PC-9 (cell line): ENCODE results near the gene TTC14. TPM values are rescaled to one million over a fixed set of nuclear protein-coding genes. Genes with fewer than 3 reads are reported as not detected.
"Not testable (repeated sequence)": the region's sequence is repeated elsewhere in the genome, so short reads cannot be mapped to it uniquely, and the experiment has no call there.

ENCODE experiments used
- BruUV-seq: library from RNA; stranded (reverse); fragments of 400-500 nt; replicated peaks from 2 replicates; lab custom pipeline; 2021; lab: Mats Ljungman, UMichigan
- CTCF ChIA-PET: fragments of 300-600 bp; sonication (Branson Sonifier 250); formaldehyde crosslinking; loops from one replicate; lab custom pipeline; 2022; ENCODE audit warnings: antibody characterized with exemption; lab: Charles Lee
- POLR2A ChIA-PET: fragments of 300-600 bp; sonication (Branson Sonifier 250); formaldehyde crosslinking; loops from one replicate; lab custom pipeline; 2022; ENCODE audit warnings: antibody characterized with exemption; ENCODE audit not compliant: unreplicated experiment; lab: Charles Lee
- DNase-seq, 2 experiments: peaks; one replicate each; pipeline versions ENCODE4 v3.0.0 to v3.0.0-alpha.2; 2015 to 2022; ENCODE audit warnings: mixed read lengths in 1 of 2
- H2AFZ ChIP-seq: fragments of 200-600 bp; sonication (generic); 2 replicates; pipeline ENCODE4 v1.8.1; 2017; ENCODE audit warnings: antibody characterized with exemption
- H3F3A ChIP-seq: fragments of 200-600 bp; sonication (generic); 2 replicates; pipeline ENCODE4 v1.8.1; 2017; ENCODE audit warnings: antibody characterized with exemption, mild to moderate bottlenecking, low read depth; ENCODE audit not compliant: insufficient read depth
- H3K27ac ChIP-seq: fragments of 200-600 bp; sonication (generic); 2 replicates; pipeline ENCODE4 v1.6.1; 2016; ENCODE audit warnings: mixed run types
- H3K27me3 ChIP-seq: fragments of 200-600 bp; sonication (generic); 2 replicates; pipeline ENCODE4 v1.6.1; 2016; ENCODE audit warnings: low read depth, mixed run types; ENCODE audit not compliant: insufficient read depth
- H3K36me3 ChIP-seq: fragments of 200-600 bp; sonication (generic); 2 replicates; pipeline ENCODE4 v1.6.1; 2016; ENCODE audit warnings: low read depth, mixed run types
- H3K4me1 ChIP-seq: fragments of 200-600 bp; sonication (generic); replicated peaks from 2 replicates; pipeline ENCODE4 v1.6.1; 2016; ENCODE audit warnings: mixed run types; ENCODE audit not compliant: insufficient read depth
- H3K4me2 ChIP-seq: fragments of 200-600 bp; sonication (generic); 2 replicates; pipeline ENCODE4 v1.6.1; 2017; ENCODE audit warnings: mixed run types
- H3K4me3 ChIP-seq: fragments of 200-600 bp; sonication (generic); 2 replicates; pipeline ENCODE4 v1.6.1; 2016; ENCODE audit warnings: mixed run types
- H3K79me2 ChIP-seq: fragments of 200-600 bp; sonication (generic); 2 replicates; pipeline ENCODE4 v1.6.1; 2017; ENCODE audit warnings: low read depth, mixed run types
- H3K9me2 ChIP-seq: fragments of 200-600 bp; sonication (generic); 2 replicates; pipeline ENCODE4 v1.8.1; 2017; ENCODE audit warnings: mild to moderate bottlenecking; ENCODE audit not compliant: insufficient read depth
- H3K9me3 ChIP-seq: fragments of 200-600 bp; sonication (generic); 2 replicates; pipeline ENCODE4 v1.8.1; 2016; ENCODE audit warnings: low read depth; ENCODE audit not compliant: insufficient read depth
- H4K20me1 ChIP-seq: fragments of 200-600 bp; sonication (generic); 2 replicates; pipeline ENCODE4 v1.8.1; 2017; ENCODE audit not compliant: insufficient read depth
- EZH2 ChIP-seq: fragments of 200-600 bp; sonication (generic); IDR thresholded peaks from 2 replicates; pipeline ENCODE4 v1.8.0; 2017; ENCODE audit warnings: antibody characterized with exemption, low read depth
- intact Hi-C: fragments of 100-400 bp; cut with micrococcal nuclease; formaldehyde crosslinking; loops from one replicate; pipeline ENCODE4 v1.10.0; 2022; ENCODE audit not compliant: unreplicated experiment
- total RNA-seq: library from RNA; stranded (reverse); gene quantifications from 2 replicates; pipeline ENCODE4 v1.2.3, GENCODE V29; 2021
- TF ChIP-seq, protein P1 (sequence below): fragments of 200-600 bp; sonication (generic); conservative IDR thresholded peaks from 2 replicates; pipeline ENCODE4 v1.6.1; 2017; ENCODE audit warnings: mixed run types, antibody characterized with exemption, mild to moderate bottlenecking, moderate library complexity

Gene TTC14
- total RNA-seq, 1 experiment from 2014 or later = 51.1 TPM

DNA sequence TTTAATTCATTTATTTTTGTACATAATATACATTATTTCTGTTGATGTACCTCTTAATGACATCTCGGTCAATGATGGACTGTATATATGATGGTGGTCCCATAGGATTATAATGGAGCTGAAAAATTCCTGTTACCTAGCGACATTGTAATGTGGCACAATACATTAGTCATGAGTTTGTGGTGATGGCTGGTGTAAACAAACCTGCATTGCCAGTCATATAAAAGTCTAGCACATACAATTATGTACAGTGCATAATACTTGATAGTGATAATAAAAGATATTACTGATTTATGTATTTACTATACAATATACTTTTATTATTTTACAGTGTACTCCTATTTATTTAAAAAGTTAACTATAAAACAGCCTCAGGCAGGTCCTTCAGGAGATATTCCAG, 15.1 kb downstream of the TTC14 start:
- no peaks in the 10 kb centered on the region for H3K36me3 ChIP-seq
- H3K9me3 ChIP-seq = 0 out of 2 replicates have a peak, but pooled peaks cover 3% of the 10 kb centered on the region
- 0 out of 2 replicates have a peak, but pooled peaks cover 5% of the 10 kb centered on the region for H3F3A ChIP-seq
- no peak overlapping the region for H3K4me2 ChIP-seq
- POLR2A ChIA-PET = no interaction called here
- CTCF ChIA-PET = no interaction called here
- no peak overlapping the region for H3K4me3 ChIP-seq
- H4K20me1 ChIP-seq = no peaks in the 10 kb centered on the region; the same call in 1 of the 2 replicates
- H3K27ac ChIP-seq = no peak overlapping the region
- no peaks in the 10 kb centered on the region for H3K4me1 ChIP-seq
- intact Hi-C loops = loop anchor here (10.0 kb wide), 1 partner anchor 368 kb away; the partner anchor contains the start of gene DNAJC19
- no peak for DNase-seq
- TF ChIP-seq, protein P1, sequence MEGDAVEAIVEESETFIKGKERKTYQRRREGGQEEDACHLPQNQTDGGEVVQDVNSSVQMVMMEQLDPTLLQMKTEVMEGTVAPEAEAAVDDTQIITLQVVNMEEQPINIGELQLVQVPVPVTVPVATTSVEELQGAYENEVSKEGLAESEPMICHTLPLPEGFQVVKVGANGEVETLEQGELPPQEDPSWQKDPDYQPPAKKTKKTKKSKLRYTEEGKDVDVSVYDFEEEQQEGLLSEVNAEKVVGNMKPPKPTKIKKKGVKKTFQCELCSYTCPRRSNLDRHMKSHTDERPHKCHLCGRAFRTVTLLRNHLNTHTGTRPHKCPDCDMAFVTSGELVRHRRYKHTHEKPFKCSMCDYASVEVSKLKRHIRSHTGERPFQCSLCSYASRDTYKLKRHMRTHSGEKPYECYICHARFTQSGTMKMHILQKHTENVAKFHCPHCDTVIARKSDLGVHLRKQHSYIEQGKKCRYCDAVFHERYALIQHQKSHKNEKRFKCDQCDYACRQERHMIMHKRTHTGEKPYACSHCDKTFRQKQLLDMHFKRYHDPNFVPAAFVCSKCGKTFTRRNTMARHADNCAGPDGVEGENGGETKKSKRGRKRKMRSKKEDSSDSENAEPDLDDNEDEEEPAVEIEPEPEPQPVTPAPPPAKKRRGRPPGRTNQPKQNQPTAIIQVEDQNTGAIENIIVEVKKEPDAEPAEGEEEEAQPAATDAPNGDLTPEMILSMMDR = no peak
- no peak for TF ChIP-seq EZH2
- H3K9me2 ChIP-seq = no peaks in the 10 kb centered on the region
- no peaks in the 10 kb centered on the region for H3K27me3 ChIP-seq
- no peaks in the 10 kb centered on the region for H3K79me2 ChIP-seq
- no peak overlapping the region for H2AFZ ChIP-seq
- BruUV-seq = no TSS peak

DNA sequence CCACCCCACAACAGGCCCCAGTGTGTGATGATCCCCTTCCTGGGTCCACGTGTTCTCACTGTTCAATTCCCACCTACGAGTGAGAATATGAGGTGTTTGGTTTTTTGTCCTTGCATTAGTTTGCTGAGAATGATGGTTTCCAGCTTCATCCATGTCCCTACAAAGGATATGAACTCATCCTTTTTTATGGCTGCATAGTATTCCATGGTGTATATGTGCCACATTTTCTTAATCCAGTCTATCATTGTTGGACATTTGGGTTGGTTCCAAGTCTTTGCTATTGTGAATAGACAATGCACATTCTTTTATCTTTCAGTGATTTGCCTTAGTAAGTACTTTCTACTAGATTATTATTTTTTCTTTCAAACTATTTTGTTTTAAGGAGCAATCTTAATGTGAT, 16.6 kb downstream of the TTC14 start:
- CTCF ChIA-PET, DNase-seq: not testable (repeated sequence)
- intact Hi-C loops = loop anchor here (10.0 kb wide), 1 partner anchor 366 kb away; the partner anchor contains the start of gene DNAJC19

DNA sequence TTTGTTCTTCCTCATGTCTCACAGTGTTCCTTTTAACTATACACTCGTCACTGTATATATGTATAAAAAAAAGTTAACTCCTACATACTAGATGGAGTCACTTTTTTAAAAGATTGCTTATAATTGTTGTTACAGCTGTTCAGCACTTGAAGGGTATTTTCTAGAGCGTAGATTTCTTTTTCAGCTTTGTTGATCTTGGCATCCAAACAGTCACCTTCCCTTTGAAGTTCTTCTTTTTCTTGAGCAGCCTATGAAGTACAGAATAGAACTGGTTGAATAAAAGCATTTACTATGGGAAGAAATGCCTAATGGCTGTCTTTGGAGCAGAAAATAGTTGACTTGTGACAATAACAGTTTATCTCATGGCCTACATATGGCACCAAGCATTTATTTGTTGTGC, 17.8 kb downstream of the TTC14 start:
- no peaks in the 10 kb centered on the region for H3K4me1 ChIP-seq

More for the DNA sequence above, 16.6 kb downstream of the TTC14 start:
- H3K9me3 ChIP-seq, H3K27ac ChIP-seq, BruUV-seq, H3K79me2 ChIP-seq, H3K27me3 ChIP-seq, POLR2A ChIA-PET, H2AFZ ChIP-seq, H3F3A ChIP-seq, H3K9me2 ChIP-seq, H4K20me1 ChIP-seq, H3K36me3 ChIP-seq, H3K4me2 ChIP-seq, H3K4me1 ChIP-seq, H3K4me3 ChIP-seq: not testable (repeated sequence)

More for the DNA sequence above, 17.8 kb downstream of the TTC14 start:
- Histone ChIP-seq H3K4me2 (no peak overlapping the region), H4K20me1 (no peaks in the 10 kb centered on the region), H2AFZ (no peak overlapping the region), H3K9me2 (no peaks in the 10 kb centered on the region), H3K27me3 (no peaks in the 10 kb centered on the region), H3F3A (0 out of 2 replicates have a peak, but pooled peaks cover 4% of the 10 kb centered on the region), H3K9me3 (0 out of 2 replicates have a peak, but pooled peaks cover 3% of the 10 kb centered on the region), H3K36me3 (no peaks in the 10 kb centered on the region), H3K4me3 (no peak overlapping the region), H3K27ac (no peak overlapping the region), H3K79me2 (no peaks in the 10 kb centered on the region)
- ChIA-PET CTCF (no interaction called here), POLR2A (no interaction called here)
- intact Hi-C loops = loop anchor here (10.0 kb wide), 1 partner anchor 365 kb away; the partner anchor contains the start of gene DNAJC19
- no peak for TF ChIP-seq EZH2
- TF ChIP-seq, protein P1 = no peak
- BruUV-seq = no TSS peak
- no peak for DNase-seq
